Endothelial cell of umbilical vein (primary cell): Measurements from ENCODE around the gene HDHD3.

Source experiments
- EZH2 ChIP-seq: IDR thresholded peaks from 2 replicates; pipeline ENCODE4 v1.6.1; 2012; ENCODE audit warnings: borderline replicate concordance, low read depth, mild to moderate bottlenecking, moderate library complexity, low read length, inconsistent platforms; ENCODE audit not compliant: severe bottlenecking
- FOS ChIP-seq: IDR thresholded peaks from 2 replicates; pipeline ENCODE4 v1.6.1; 2011; ENCODE audit warnings: mild to moderate bottlenecking, low read length, moderate library complexity, borderline replicate concordance; ENCODE audit not compliant: insufficient read depth
- JUN ChIP-seq: IDR thresholded peaks from 2 replicates; pipeline ENCODE4 v1.6.1; 2011; ENCODE audit warnings: borderline replicate concordance, low read depth; ENCODE audit not compliant: insufficient read length, insufficient read depth
- MYC ChIP-seq: IDR thresholded peaks from one replicate; pipeline ENCODE4 v1.6.1; 2011; ENCODE audit warnings: mild to moderate bottlenecking, low read depth, low read length
- POLR2A ChIP-seq: IDR thresholded peaks from 2 replicates; pipeline ENCODE4 v1.6.1; 2012; ENCODE audit warnings: low read depth, mild to moderate bottlenecking, control low read depth, low read length
- POLR2AphosphoS5 ChIP-seq: IDR thresholded peaks from 2 replicates; pipeline ENCODE4 v1.6.1; 2012; ENCODE audit warnings: low read depth, mild to moderate bottlenecking, control low read depth, low read length, moderate library complexity; ENCODE audit not compliant: insufficient read depth
- TF ChIP-seq, protein P1 (sequence below), 2 donors: IDR thresholded peaks; 1 replicate in 1 of 2; 2 replicates in 1 of 2; pipeline ENCODE4 v1.5.1; 2011; ENCODE audit warnings: low read length in 2 of 2, mild to moderate bottlenecking in 2 of 2, moderate library complexity in 2 of 2, control low read depth in 1 of 2, inconsistent platforms in 1 of 2, low read depth in 1 of 2; ENCODE audit not compliant: insufficient read depth in 1 of 2; ENCODE audit errors: extremely low read depth in 1 of 2
- TF ChIP-seq, protein P2 (sequence below): IDR thresholded peaks from 2 replicates; pipeline ENCODE4 v1.6.1; 2011; ENCODE audit not compliant: insufficient read depth, insufficient read length

DNA sequence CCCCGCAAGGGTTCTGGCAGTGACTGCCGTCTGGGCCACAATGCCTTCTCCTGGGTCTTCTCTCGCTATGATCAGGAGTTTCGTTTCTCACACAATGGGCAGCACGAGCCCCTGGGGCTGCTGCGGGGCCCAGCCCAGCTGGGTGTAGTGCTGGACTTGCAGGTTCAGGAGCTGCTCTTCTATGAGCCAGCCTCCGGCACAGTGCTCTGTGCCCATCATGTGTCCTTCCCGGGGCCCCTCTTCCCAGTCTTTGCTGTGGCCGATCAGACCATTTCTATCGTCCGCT is 7.0 kb downstream of the HDHD3 start:
- TF ChIP-seq, protein P1, sequence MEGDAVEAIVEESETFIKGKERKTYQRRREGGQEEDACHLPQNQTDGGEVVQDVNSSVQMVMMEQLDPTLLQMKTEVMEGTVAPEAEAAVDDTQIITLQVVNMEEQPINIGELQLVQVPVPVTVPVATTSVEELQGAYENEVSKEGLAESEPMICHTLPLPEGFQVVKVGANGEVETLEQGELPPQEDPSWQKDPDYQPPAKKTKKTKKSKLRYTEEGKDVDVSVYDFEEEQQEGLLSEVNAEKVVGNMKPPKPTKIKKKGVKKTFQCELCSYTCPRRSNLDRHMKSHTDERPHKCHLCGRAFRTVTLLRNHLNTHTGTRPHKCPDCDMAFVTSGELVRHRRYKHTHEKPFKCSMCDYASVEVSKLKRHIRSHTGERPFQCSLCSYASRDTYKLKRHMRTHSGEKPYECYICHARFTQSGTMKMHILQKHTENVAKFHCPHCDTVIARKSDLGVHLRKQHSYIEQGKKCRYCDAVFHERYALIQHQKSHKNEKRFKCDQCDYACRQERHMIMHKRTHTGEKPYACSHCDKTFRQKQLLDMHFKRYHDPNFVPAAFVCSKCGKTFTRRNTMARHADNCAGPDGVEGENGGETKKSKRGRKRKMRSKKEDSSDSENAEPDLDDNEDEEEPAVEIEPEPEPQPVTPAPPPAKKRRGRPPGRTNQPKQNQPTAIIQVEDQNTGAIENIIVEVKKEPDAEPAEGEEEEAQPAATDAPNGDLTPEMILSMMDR (IDR thresholded peaks at IDR 0.05; ENCODE audit: extremely low read depth in 1 of 2, insufficient read depth in 1 of 2, low read depth in 1 of 2, low read length in 2 of 2), result no peak
- TF ChIP-seq POLR2A (no peak), EZH2 (no peak), POLR2AphosphoS5 (no peak), JUN (no peak), MYC (no peak), FOS (no peak)
- TF ChIP-seq, protein P2, sequence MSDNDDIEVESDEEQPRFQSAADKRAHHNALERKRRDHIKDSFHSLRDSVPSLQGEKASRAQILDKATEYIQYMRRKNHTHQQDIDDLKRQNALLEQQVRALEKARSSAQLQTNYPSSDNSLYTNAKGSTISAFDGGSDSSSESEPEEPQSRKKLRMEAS, result no peak
